A673 (cell line): ENCODE measurements around the gene CENPS. TPM values are rescaled to one million over a fixed set of nuclear protein-coding genes. Genes with fewer than 3 reads are reported as not detected.

ENCODE experiments used
- BruUV-seq: library from RNA; stranded (reverse); fragments of 400-500 nt; replicated peaks from 2 replicates; lab custom pipeline; 2021; lab: Mats Ljungman, UMichigan
- CTCF ChIA-PET: fragments of 300-600 bp; sonication (Branson Sonifier 250); formaldehyde crosslinking; loops from one replicate; lab custom pipeline; 2022; ENCODE audit warnings: antibody characterized with exemption; lab: Charles Lee
- POLR2A ChIA-PET: fragments of 300-600 bp; sonication (Branson Sonifier 250); formaldehyde crosslinking; loops from one replicate; lab custom pipeline; 2022; ENCODE audit warnings: antibody characterized with exemption; ENCODE audit not compliant: low non-redundant PET; lab: Charles Lee
- DNase-seq: peaks from one replicate; pipeline ENCODE4 v3.0.0-alpha.2; 2015; ENCODE audit warnings: low spot score
- H3K27ac ChIP-seq: fragments of 200-600 bp; sonication (generic); 2 replicates; pipeline ENCODE4 v1.5.1; 2016; ENCODE audit warnings: mixed run types, low read depth, mild to moderate bottlenecking, mixed read lengths, antibody characterized with exemption, low read length; ENCODE audit not compliant: poor library complexity, severe bottlenecking
- H3K27me3 ChIP-seq: fragments of 200-600 bp; sonication (generic); replicated peaks from 2 replicates; pipeline ENCODE4 v1.6.1; 2017; ENCODE audit warnings: mixed run types, low read depth, mild to moderate bottlenecking, mixed read lengths, antibody characterized with exemption, low read length; ENCODE audit not compliant: insufficient read depth, poor library complexity
- H3K36me3 ChIP-seq: fragments of 200-600 bp; sonication (generic); 2 replicates; pipeline ENCODE4 v1.6.1; 2016; ENCODE audit warnings: mixed run types, mild to moderate bottlenecking, mixed read lengths, antibody characterized with exemption, low read length; ENCODE audit not compliant: insufficient read depth, poor library complexity, severe bottlenecking
- H3K4me1 ChIP-seq: fragments of 200-600 bp; sonication (generic); 2 replicates; pipeline ENCODE4 v1.6.1; 2017; ENCODE audit warnings: mixed run types, mild to moderate bottlenecking, mixed read lengths, antibody characterized with exemption, low read length; ENCODE audit not compliant: insufficient read depth, poor library complexity, severe bottlenecking
- H3K4me3 ChIP-seq: fragments of 200-600 bp; sonication (generic); 2 replicates; pipeline ENCODE4 v1.5.1; 2016; ENCODE audit warnings: low read depth, mixed run types, mild to moderate bottlenecking, mixed read lengths, low read length; ENCODE audit not compliant: poor library complexity, severe bottlenecking
- H3K9me3 ChIP-seq: fragments of 200-600 bp; sonication (generic); 2 replicates; pipeline ENCODE4 v1.6.1; 2016; ENCODE audit warnings: mixed run types, low read depth, mild to moderate bottlenecking, mixed read lengths, antibody characterized with exemption, low read length; ENCODE audit not compliant: poor library complexity, severe bottlenecking
- CTCF ChIP-seq: fragments of 300-800, 200-600 bp; sonication (generic); conservative IDR thresholded peaks from 2 replicates; pipeline ENCODE4 v1.5.1; 2017; ENCODE audit warnings: low read depth, mild to moderate bottlenecking, antibody characterized with exemption, low read length, moderate library complexity, mixed read lengths
- EZH2 ChIP-seq: fragments of 200-600 bp; sonication (generic); IDR thresholded peaks from 2 replicates; pipeline ENCODE4 v1.6.1; 2017; ENCODE audit warnings: borderline replicate concordance, low read depth, mild to moderate bottlenecking, mixed read lengths, antibody characterized with exemption, low read length; ENCODE audit not compliant: poor library complexity, severe bottlenecking
- intact Hi-C: fragments of 100-400 bp; cut with micrococcal nuclease; formaldehyde crosslinking; loops from one replicate; pipeline ENCODE4 v1.10.0; 2022; ENCODE audit not compliant: unreplicated experiment
- total RNA-seq: library from RNA; stranded (reverse); gene quantifications from 2 replicates; pipeline ENCODE4 v1.2.3, GENCODE V29; 2021

CENPS gene
- total RNA-seq, 1 experiment from 2014 or later, result 42.2 TPM

- no peak overlapping the region for H3K4me3 ChIP-seq
- no peaks in the 10 kb centered on the region for H3K4me1 ChIP-seq
- H3K9me3 ChIP-seq, result no peaks in the 10 kb centered on the region
- no peak overlapping the region for H3K27ac ChIP-seq
- no peaks in the 10 kb centered on the region for H3K36me3 ChIP-seq
- no peaks in the 10 kb centered on the region for H3K27me3 ChIP-seq
- intact Hi-C loops, result no loop called here
- CTCF ChIA-PET, result no interaction called here
- BruUV-seq, result no TSS peak
- no peak for TF ChIP-seq CTCF
- TF ChIP-seq EZH2, result no peak
- no peak for DNase-seq
- POLR2A ChIA-PET, result no interaction called here
These were observed 10.1 kb downstream of the CENPS start for GRCh38 chr1:10440305-10440704.

- no peak for DNase-seq
- Histone ChIP-seq H3K27me3 (no peaks in the 10 kb centered on the region), H3K9me3 (no peaks in the 10 kb centered on the region), H3K36me3 (no peaks in the 10 kb centered on the region), H3K4me1 (no peaks in the 10 kb centered on the region), H3K27ac (no peak overlapping the region), H3K4me3 (no peak overlapping the region)
- ChIA-PET CTCF (no interaction called here), POLR2A (no interaction called here)
- BruUV-seq, result no TSS peak
- TF ChIP-seq CTCF (no peak), EZH2 (no peak)
- intact Hi-C loops, result no loop called here
These were observed 10.6 kb downstream of the CENPS start for GRCh38 chr1:10440794-10441193.

- Histone ChIP-seq H3K4me3 (no peak overlapping the region), H3K27me3 (no peaks in the 10 kb centered on the region), H3K36me3 (no peaks in the 10 kb centered on the region), H3K27ac (no peak overlapping the region), H3K9me3 (no peaks in the 10 kb centered on the region), H3K4me1 (no peaks in the 10 kb centered on the region)
- DNase-seq, result no peak
- ChIA-PET CTCF (no interaction called here), POLR2A (no interaction called here)
- TF ChIP-seq CTCF, result no peak
- no peak for TF ChIP-seq EZH2
- intact Hi-C loops, result no loop called here
- BruUV-seq, result no TSS peak
These were observed 14.0 kb downstream of the CENPS start for GRCh38 chr1:10444248-10444647.
